Activated T-cell treated with anti-CD3 and anti-CD28 coated beads for 24 hours (primary cell): ENCODE measurements around the gene NKD2.

Source experiments
- DNase-seq: peaks from one replicate; pipeline ENCODE4 v3.0.0-alpha.2; 2020; ENCODE audit warnings: low read depth

The NKD2 gene

DNA sequence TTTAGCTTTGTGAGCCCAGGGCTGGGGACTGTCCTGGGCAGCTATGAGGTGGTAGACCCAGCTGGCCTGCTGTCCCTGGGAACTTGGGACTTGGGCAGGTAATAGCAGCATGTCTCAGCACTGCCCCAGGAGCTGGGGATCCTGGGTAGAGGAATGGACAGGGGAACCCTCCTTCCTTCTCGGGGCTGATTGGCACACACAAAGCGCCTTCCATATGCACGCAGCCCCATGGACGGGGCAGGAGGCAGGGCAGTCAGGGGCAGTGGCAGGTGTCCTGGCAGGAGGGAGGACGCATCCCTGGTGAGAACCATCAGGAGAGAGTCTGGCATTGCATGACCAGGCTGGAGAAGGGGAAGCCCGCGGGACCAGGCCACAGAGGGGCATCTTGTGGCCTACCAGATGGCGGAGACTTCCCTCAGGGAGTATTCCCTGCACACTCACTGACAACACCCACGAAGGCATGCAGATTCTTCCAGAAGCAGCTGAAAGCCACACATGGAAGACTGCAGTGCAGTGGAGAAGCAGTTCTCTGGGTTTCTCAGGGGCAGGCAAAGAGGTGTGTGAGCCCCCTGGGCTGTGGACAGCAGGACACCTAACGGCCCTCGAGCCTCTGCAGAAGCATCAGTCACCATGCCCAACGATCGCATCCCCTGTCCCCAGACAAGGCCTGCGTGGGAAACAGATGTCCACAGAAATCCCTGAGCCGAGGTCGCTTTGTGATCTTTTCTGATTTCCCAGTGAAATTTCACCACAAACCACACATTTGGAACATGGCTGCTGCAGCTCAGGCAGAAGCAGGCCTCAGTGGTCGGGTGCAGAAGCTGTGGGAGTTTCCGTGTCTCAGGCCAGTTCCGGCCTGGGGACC, 7.0 kb upstream of the NKD2 start:
- no peak for DNase-seq

GRCh38 chr5:1002271-1002546, 6.4 kb upstream of the NKD2 start:
- no peak for DNase-seq

- DNase-seq = no peak
Measured at GRCh38 chr5:1002836-1003235, 5.8 kb upstream of the NKD2 start.

DNA sequence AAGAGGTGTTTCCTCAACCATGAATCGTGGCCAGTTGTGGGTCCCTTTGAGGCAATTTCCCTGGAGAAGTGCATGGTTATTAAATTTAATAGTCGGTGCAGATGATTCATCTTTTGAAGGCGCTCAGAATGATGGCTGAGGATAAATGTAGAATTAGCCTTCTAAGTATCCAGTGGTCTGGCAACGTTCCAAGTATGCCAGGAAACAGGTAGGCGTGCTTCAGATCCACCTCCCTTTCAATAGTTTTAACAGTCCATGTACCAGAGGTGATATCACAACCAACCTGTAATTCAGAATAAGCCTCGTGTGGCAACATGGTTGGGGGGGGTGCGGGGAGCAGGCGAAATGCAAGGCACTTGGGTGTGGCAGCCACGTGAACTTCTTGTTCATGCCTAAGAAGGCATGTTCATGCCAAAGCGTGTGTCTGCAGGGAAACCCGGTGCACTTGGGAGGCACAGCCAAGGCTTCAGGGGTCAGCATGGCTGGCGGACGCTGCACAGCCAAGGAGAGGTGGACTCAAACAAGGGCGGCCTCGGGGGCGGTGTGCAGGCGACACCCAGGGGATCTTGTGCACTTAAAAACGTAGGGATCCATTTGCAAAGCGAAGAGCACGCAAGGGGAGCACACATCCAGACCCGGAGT, 5.2 kb upstream of the NKD2 start:
- no peak for DNase-seq

DNA sequence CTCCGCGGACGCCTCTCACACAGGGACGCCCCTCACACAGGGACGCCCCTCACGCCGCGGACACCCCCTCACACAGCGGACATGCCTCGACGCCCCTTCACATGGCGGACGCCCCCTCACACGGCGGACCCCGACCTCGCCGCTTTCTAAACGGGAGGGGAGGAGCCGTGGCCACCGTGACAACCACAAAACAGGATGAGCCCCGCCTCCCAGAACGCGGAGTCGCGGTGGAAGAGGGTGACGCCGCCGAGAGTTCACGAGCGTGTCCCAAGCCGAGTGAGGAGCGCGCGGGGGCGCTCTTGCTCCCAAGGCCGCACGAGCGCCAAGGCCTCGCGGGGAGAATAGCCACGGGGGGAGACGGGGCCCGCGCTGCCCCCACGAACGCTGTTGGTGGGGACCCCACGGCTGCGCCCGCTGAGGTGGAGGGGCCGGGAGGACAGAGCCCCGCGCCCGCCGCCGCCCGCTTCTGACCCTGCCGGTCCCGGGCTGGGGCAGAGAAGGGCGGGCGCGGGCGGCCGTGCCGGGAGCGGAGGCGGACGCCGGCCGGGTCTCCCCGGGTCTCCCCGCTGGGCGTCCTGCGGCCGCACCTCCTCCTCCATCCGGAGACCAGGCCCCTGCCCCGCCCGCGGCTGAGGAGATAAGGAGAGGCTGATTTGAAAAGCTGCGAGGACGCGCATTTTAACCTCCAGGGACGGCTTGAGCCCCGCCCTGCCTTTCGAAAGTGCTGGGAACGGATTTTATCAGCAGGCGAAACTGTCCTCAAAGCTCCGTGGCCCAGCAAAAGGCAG, 3.9 kb upstream of the NKD2 start:
- DNase-seq = peak; percentile 21

DNA sequence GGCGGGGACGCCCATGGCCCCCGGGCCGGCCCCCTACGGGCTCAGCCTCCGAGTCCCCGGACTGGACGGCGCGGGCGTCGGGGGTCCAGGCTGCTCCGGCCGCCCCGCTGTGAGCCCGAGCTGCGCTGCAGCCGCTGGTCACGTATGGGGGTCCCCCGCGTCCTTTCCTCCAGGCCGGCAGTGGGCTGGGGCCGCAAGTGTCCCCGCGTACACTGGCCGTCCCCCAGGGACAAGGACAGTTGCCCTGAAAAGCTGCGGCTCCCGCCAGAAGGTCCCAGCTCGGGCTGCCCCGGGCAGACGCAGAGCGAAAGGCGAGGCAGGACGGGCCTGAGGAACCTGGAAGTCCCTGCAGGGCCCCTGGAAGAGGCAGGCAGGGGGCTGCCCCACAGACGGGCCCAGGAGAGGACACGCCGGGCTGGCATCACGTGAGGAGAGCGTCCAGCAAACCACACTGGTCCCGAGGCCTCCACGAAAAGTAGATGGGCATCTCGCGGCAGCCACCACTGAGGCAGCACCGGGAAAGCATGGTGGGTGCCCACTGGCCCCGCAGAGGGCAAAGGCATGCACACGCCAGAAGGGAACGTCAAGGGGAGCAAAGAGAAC, 3.3 kb upstream of the NKD2 start:
- no peak for DNase-seq

GRCh38 chr5:1005904-1006655, 2.5 kb upstream of the NKD2 start:
- no peak for DNase-seq

GRCh38 chr5:1006656-1007071, 1.9 kb upstream of the NKD2 start:
- no peak for DNase-seq

DNA sequence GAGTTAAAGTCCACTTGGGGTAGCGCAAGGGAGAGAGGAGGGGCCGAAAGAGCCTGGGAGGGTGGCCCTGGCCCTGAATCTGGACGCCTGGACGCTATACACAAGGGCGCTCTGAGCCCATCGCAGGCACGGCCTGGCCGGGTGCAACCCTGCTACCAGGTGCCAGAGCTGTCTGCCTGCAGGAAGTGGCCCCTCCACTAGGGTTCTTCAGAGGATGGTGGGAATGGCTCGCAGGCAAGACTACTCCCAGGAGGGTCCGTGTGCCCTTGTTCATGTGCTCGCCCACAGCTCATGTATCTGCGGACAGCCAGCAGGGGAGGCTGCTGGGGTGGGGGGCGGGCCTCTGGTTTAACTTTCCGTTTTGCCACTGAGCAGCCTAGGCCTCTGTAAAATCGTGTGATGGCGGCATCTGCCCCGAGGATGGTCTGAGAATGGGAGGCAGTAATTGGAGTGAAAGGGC, 1.4 kb upstream of the NKD2 start:
- no peak for DNase-seq

GRCh38 chr5:1007681-1008450, 736 bp upstream of the NKD2 start:
- no peak for DNase-seq

DNA sequence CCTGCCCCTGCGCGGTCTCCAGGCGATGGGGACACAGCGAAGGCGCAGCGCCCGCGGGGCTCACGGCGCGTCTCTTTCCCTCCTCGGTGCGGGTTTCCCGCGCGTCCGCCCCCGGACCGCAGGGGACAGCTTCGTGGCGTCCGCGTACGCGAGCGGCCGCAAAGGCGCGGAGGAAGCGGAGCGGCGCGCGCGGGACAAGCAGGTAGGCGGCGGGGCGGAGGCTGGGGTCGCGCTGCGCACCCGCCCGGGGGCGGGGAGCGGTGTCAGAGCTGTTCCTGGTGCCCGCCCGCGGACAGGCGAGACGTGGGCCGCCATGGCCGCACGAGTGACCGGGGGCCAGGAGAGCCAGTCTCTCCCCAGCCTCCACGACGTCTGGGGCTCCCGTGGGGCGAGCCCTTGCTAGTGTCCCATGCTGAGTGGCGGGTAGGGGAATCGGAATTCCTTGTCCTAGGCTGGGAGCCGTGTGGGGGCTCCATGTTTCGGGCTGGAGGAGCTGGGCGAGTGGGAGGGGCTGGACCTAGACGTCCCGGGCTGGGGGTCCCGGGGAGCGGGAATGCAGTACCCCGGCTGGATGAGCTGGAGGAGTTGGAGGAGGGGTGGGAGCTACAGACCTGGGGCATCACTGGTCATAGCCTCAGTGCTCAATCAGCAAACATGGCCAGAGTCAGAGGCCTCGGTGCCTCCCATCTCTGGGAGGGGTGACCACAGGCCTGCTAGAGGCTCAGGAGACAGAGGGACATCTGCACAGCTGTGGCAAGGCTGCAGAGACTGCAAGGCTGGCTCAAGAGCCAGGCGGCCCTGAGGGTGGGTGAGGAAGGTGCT, 968 bp downstream of the NKD2 start:
- no peak for DNase-seq

DNA sequence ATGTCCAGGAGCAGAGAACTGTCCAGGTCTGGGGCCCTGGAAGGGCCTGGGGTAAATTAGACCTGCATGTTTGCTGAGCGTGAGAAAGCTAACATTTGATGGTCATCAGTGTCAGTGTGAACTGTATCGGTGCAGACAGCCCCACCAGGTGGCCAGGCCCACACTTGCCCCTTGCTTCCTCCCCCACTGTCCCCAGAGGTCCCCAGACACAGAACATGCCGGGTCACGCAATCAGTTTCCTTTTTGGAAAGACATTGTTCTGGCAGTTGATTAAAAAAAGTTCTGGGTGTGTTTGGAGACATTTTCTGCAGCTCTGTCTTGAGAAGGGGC, 1.5 kb downstream of the NKD2 start:
- no peak for DNase-seq

DNA sequence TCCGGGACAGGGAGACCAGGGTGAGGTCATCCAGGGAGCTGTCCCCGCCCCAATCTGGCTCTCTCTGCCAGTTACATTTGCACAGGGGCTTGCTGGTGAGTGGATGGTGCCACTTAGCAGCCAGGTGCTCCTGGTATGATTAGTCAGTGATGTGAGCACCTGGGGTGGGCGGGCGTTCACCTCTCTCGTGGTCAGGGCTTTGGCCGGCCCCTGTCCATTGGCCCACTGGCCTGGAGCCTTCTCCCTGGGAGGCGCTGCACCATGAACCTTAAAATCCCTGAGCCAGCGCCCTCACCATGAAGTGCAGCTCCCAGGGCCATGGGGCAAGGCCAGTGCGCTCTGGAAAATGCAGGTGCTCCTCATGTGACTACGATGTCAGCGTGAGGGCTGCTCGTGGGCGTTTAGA, 2.0 kb downstream of the NKD2 start:
- DNase-seq = no peak

DNA sequence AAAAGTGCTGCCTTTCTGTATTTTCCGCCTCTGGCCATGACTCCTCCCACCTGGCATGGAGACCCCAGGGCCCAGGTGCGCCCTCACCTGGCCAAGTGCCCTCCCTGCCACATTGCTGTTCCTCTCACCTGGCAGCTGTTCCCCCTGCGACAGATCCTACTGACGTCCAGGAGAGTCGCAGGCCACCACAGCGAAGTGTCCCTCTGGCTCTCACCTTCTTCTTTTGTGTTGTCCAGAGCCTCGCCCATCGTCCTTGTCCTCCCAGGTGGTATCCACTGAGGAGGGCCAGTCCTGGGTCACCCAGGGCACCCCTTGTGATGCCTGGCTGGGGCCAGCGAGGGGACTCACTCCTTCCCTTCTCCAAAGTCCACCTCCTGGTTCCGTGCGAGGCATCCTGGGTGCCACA, 2.6 kb downstream of the NKD2 start:
- DNase-seq = peak; percentile 41

- DNase-seq = no peak
Measured at GRCh38 chr5:1011741-1012312, 3.2 kb downstream of the NKD2 start.

DNA sequence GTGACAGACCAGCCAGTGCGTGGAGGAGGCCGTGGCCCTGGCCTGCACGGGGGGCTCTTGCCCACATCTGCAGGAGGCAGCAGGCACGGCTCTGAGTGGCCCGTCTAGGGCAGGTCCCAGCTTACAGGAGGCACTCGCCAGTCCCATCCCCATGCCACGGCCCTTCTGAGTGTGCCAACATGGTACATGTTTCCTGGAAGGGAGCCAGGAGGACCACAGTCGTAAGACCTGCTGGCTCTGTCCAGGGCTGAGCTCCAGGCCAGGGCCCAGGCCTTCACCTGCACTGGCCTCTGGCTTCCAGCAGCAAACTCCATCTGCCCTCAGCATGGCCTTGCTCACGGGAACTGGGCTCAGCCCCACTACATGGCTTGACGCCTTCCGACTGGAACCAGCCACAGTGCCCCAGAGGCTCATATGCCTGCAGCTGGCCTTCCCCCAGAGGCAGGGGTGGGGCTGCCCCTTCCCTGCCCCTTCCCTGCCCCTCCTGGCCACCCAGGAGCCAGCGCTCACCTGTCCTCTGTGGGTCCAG, 3.8 kb downstream of the NKD2 start:
- DNase-seq = no peak

GRCh38 chr5:1012900-1013237, 4.3 kb downstream of the NKD2 start:
- DNase-seq = no peak

- no peak for DNase-seq
Measured at GRCh38 chr5:1013238-1013947, 4.8 kb downstream of the NKD2 start.

DNA sequence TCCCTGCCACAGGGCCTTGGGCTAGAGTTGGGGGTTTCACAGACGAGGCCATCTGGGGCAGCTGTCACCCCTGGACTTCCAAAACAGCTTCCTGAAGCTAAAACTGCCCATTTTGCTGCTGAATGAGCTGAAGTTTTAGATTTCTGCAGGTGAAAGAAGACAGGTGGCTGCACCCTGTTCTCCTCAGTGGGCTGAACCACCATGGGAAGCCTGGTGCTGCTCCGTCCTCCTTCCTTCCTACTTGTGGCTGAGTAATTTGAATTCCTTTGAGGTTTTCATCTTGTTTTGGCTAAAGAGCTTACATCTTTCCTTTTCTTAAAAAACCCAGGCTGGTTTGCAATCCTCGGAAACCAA, 5.3 kb downstream of the NKD2 start:
- DNase-seq = no peak
